Activated naive CD8-positive, alpha-beta T cell treated with anti-CD3 and anti-CD28 coated beads for 36 hours (primary cell): ENCODE results near the gene NOP9. TPM values are rescaled to one million over a fixed set of nuclear protein-coding genes. Genes with fewer than 3 reads are reported as not detected.
A peak's percentile ranks its signal among the peaks of the same experiment; 100 is the strongest.

Experiments
- DNase-seq: peaks from one replicate; pipeline ENCODE4 v3.0.0; 2021
- H3K27ac Mint-ChIP-seq: one replicate; pipeline ENCODE4 v1.8.0; 2022; ENCODE audit warnings: mild to moderate bottlenecking, moderate library complexity, mixed read lengths
- H3K27me3 Mint-ChIP-seq: one replicate; pipeline ENCODE4 v1.8.0; 2022; ENCODE audit warnings: mild to moderate bottlenecking, mixed read lengths
- H3K36me3 Mint-ChIP-seq: one replicate; pipeline ENCODE4 v1.8.0; 2021; ENCODE audit warnings: mild to moderate bottlenecking, mixed read lengths
- H3K4me1 Mint-ChIP-seq: one replicate; pipeline ENCODE4 v1.8.0; 2021; ENCODE audit warnings: mixed read lengths
- H3K4me3 Mint-ChIP-seq: one replicate; pipeline ENCODE4 v1.8.0; 2022; ENCODE audit warnings: mild to moderate bottlenecking, moderate library complexity, mixed read lengths
- H3K9me3 Mint-ChIP-seq: one replicate; pipeline ENCODE4 v1.8.0; 2022; ENCODE audit warnings: mixed read lengths
- total RNA-seq, 2 experiments: library from RNA; stranded (reverse); gene quantifications; one replicate each; pipeline ENCODE4 v1.2.3, GENCODE V29; 2021

The NOP9 gene
- total RNA-seq, 2 experiments from 2014 or later = 40.9 to 45.0 TPM

DNA sequence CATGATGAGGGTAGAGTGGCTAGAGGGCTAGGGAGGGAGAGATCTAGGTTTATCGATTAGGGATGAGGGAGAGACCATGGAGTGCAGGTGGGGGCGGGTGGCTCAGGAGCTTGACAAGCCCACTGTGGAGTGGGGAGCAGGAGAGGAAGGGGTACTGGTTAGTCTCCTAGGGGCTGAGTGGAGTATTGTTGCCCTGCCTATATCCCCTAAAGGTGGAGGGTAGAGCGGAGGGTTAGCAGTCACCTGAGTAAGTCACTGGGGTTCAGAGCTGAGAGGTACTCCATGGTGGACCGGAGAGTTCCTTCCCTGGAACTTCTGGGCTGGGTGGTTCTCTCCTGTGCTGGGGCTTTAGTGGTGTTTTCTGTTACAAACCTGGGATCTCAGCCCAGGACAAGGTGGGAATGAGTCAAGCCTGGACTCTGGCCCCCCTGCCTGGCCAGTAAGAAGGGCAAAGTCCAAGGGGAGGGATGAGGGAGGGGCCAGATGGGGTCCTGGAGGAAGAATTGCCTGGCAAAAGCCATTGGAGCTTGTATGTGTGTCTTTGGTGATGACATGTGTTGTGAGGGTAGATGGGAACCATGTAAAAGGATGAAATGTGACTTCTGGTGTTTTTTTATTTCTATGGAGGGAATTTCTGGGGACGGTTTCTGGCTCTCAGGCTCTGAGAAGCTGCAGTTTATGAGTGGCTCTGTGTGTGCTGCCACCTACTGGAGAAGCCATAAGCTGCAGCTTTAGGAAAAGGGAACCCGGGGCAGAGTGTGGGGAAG is 8.1 kb downstream of the NOP9 start, which contains the start of gene CIDEB:
Gene CIDEB, minus strand, starts transcription at position 403 of the 767 bp plus-strand sequence. Its CDS starts 119 bp downstream, at position 284.
- peak; percentile 46 for DNase-seq
- Mint-ChIP-seq H3K4me3 (no peak within 1 kb of the TSS), H3K27me3 (no peaks in the 10 kb centered on the region), H3K27ac (peak within 1 kb of the TSS; percentile 47), H3K36me3 (peaks cover 37% of the 10 kb centered on the region), H3K4me1 (peaks cover 38% of the 10 kb centered on the region), H3K9me3 (no peaks in the 10 kb centered on the region)

DNA sequence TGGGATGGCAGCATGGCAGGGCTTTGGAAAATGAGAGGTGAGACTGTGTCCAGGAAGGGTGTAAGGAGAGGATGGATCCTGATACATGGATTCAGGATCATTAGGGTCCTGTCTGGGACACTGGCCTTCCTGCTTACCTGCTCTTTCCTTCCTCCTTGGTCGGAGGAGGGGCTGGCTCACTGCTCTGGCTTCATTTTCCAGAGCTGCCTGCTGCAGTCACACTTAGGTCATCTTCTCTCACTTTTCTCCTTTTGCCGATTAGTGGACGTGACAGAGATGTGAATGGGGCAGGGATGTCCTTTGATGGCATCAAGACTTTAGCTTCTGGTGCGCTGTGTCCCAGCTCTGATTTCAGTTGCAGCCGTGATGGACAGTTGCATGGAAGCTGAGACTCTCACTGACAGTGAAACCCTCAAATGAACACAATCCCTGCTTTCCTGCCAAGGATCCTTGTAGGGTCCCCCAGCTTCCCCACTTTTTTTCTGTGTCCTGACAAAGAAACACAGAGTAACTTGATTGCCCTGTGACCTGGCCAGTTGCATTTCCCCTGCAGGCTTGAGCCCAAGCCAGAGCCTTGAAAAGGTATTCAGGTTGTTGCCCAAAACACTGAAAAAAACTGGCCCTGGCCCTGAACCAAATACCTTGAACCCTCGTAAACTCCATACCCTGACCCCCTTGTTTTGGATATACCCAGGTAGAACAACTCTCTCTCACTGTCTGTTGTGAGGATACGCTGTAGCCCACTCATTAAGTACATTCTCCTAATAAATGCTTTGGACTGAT is 8.9 kb downstream of the NOP9 start:
- DNase-seq = no peak
- no peaks in the 10 kb centered on the region for H3K27me3 Mint-ChIP-seq
- no peaks in the 10 kb centered on the region for H3K9me3 Mint-ChIP-seq
- H3K4me3 Mint-ChIP-seq = no peak overlapping the region
- H3K27ac Mint-ChIP-seq = no peak overlapping the region
- H3K36me3 Mint-ChIP-seq = peaks cover 37% of the 10 kb centered on the region
- peaks cover 45% of the 10 kb centered on the region for H3K4me1 Mint-ChIP-seq

DNA sequence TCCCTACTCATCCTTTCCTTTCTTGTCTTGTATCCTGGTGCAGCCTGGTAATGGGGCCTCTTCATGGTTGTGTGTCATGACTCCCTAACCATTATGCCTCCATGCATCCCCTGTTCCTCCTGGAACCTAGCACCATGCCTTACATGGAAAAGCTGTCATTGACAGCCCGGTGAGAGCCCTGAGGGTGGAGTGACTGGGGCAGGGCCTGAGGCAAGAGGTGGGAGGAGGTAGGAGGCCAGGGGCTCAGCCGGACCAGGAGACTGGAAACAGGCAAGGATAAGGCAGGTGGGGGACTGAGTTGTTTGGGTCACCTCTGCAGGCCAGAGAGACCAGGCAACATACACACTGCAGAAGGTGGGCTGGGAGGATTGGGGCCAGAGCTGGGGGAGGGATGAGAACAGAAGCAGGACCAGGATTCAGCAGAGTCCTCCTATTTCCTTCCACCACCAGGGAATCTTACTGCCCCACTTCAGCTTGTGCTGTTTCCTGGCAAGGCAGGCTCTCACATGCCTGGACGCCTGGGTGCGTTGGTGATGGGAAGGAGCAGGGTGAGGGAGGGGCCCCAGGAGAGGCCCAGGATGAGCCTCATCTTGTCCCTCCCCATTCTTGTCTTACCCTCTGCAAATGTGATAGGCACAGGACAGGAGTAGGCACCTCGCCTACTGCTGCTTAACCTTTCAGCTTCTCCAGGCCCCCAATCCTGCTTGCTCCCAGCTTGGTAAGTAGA is 10.1 kb downstream of the NOP9 start, which contains the start of gene LTB4R2:
Gene LTB4R2, plus strand, starts transcription at position 603 of the 727 bp plus-strand sequence. CDS start 525 bp downstream, outside the sequence.
- no peaks in the 10 kb centered on the region for H3K27me3 Mint-ChIP-seq
- H3K36me3 Mint-ChIP-seq = peaks cover 42% of the 10 kb centered on the region
- H3K27ac Mint-ChIP-seq = peak within 1 kb of the TSS; percentile 73
- peaks cover 57% of the 10 kb centered on the region for H3K4me1 Mint-ChIP-seq
- no peaks in the 10 kb centered on the region for H3K9me3 Mint-ChIP-seq
- DNase-seq = no peak
- H3K4me3 Mint-ChIP-seq = peak within 1 kb of the TSS; percentile 73

- Mint-ChIP-seq H3K9me3 (no peaks in the 10 kb centered on the region), H3K27me3 (no peaks in the 10 kb centered on the region), H3K36me3 (peaks cover 42% of the 10 kb centered on the region), H3K4me1 (peaks cover 59% of the 10 kb centered on the region), H3K4me3 (peak overlapping the region; percentile 73), H3K27ac (peak overlapping the region; percentile 73)
- DNase-seq = no peak
Observed at GRCh38 chr14:24310265-24310645, 10.6 kb downstream of the NOP9 start.

- H3K4me1 Mint-ChIP-seq = peaks cover 59% of the 10 kb centered on the region
- peaks cover 42% of the 10 kb centered on the region for H3K36me3 Mint-ChIP-seq
- peak; percentile 77 for DNase-seq
- H3K27me3 Mint-ChIP-seq = no peaks in the 10 kb centered on the region
- peak within 1 kb of the TSS; percentile 73 for H3K27ac Mint-ChIP-seq
- H3K4me3 Mint-ChIP-seq = peak within 1 kb of the TSS; percentile 73
- H3K9me3 Mint-ChIP-seq = no peaks in the 10 kb centered on the region
Observed at GRCh38 chr14:24310646-24311604, 11.3 kb downstream of the NOP9 start, which contains the start of gene LTB4R. Gene LTB4R (plus strand): TSS chr14:24311502. CDS start chr14:24315652, 4,150 bp downstream.

DNA sequence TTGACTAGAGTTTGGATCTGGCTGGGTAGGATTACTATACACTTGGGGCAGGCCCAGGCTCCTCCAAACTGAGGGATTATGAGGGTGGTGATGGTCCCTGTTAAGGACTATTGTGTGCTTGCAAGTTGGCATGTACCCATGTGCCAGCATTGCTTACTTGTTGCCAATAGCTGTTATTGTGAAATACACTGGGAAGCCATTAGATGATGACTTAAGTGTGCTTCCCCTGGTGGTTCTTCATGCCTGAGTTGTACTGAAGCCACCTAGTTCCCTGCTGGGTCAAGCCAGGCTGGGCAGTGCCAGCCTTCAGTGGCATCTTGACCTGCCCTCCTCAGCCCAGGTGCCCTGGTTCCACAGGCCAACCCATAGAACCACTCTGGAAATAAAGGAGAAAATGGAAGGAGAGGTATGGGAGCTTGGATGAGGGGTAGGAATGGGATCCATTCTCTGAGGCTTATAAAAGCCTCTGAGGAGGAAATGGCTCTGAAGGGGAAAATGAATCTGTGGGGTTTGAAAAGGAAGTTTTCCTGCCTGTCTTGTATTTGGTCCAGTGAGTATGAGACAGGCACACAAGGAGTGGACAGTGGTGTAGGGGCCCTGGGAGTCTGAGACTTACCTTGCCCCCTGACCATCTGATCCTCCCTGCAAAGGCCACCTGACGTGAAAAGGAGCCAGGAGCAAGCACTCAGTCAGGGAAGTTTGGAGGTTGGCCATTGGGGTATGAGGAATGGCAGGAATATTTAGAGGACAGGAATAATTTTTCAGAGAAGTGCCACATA is 12.4 kb downstream of the NOP9 start:
- H3K9me3 Mint-ChIP-seq = no peaks in the 10 kb centered on the region
- H3K27me3 Mint-ChIP-seq = no peaks in the 10 kb centered on the region
- H3K27ac Mint-ChIP-seq = peak overlapping the region; percentile 70
- H3K4me1 Mint-ChIP-seq = peaks cover 62% of the 10 kb centered on the region
- H3K36me3 Mint-ChIP-seq = peaks cover 40% of the 10 kb centered on the region
- H3K4me3 Mint-ChIP-seq = peak overlapping the region; percentile 69
- DNase-seq = no peak

GRCh38 chr14:24312736-24313507 is 13.3 kb downstream of the NOP9 start:
- H3K27me3 Mint-ChIP-seq = no peaks in the 10 kb centered on the region
- peaks cover 36% of the 10 kb centered on the region for H3K36me3 Mint-ChIP-seq
- H3K9me3 Mint-ChIP-seq = no peaks in the 10 kb centered on the region
- DNase-seq = peak; percentile 28
- peak overlapping the region; percentile 1 for H3K27ac Mint-ChIP-seq
- H3K4me1 Mint-ChIP-seq = peaks cover 63% of the 10 kb centered on the region
- peak overlapping the region; percentile 32 for H3K4me3 Mint-ChIP-seq

DNA sequence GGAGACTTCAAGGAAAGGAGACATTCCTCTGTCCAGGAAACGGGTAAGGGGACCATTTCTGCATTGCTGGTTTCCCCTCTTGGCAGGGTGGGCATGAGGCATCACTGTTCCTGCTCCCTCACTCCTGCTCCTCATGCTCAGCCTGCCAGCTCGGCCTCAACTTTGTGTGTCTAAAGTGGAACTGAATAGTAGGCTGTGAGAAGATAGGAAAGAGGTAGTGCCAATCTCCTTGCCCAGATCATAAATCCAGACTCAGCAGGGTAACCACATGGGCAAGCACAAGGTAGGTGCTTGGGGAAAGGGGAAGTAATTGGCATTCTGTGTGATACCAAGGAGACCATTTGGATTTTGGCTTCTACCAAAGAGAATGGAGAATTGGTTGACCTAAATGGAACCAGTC is 14.3 kb downstream of the NOP9 start:
- no peak overlapping the region for H3K4me3 Mint-ChIP-seq
- peaks cover 55% of the 10 kb centered on the region for H3K4me1 Mint-ChIP-seq
- H3K36me3 Mint-ChIP-seq = peaks cover 30% of the 10 kb centered on the region
- DNase-seq = no peak
- no peaks in the 10 kb centered on the region for H3K27me3 Mint-ChIP-seq
- no peaks in the 10 kb centered on the region for H3K9me3 Mint-ChIP-seq
- H3K27ac Mint-ChIP-seq = no peak overlapping the region

- peaks cover 23% of the 10 kb centered on the region for H3K36me3 Mint-ChIP-seq
- no peaks in the 10 kb centered on the region for H3K9me3 Mint-ChIP-seq
- no peaks in the 10 kb centered on the region for H3K27me3 Mint-ChIP-seq
- no peak overlapping the region for H3K27ac Mint-ChIP-seq
- H3K4me3 Mint-ChIP-seq = no peak overlapping the region
- DNase-seq = no peak
- peaks cover 51% of the 10 kb centered on the region for H3K4me1 Mint-ChIP-seq
Observed at GRCh38 chr14:24314377-24315193, 14.9 kb downstream of the NOP9 start.

- Mint-ChIP-seq H3K4me1 (peaks cover 48% of the 10 kb centered on the region), H3K36me3 (peaks cover 18% of the 10 kb centered on the region), H3K27ac (no peak overlapping the region), H3K27me3 (no peaks in the 10 kb centered on the region), H3K9me3 (no peaks in the 10 kb centered on the region), H3K4me3 (no peak overlapping the region)
- DNase-seq = no peak
Observed at GRCh38 chr14:24315243-24315806, 15.7 kb downstream of the NOP9 start.

- no peak overlapping the region for H3K27ac Mint-ChIP-seq
- DNase-seq = no peak
- no peak overlapping the region for H3K4me3 Mint-ChIP-seq
- H3K4me1 Mint-ChIP-seq = peaks cover 46% of the 10 kb centered on the region
- H3K9me3 Mint-ChIP-seq = no peaks in the 10 kb centered on the region
- no peaks in the 10 kb centered on the region for H3K27me3 Mint-ChIP-seq
- peaks cover 18% of the 10 kb centered on the region for H3K36me3 Mint-ChIP-seq
Observed at GRCh38 chr14:24315807-24316596, 16.4 kb downstream of the NOP9 start.
